HG03196 (cell line): ENCODE measurements around the gene SV2C.

Experiments
- ATAC-seq: cut with Tn5 transposase; IDR thresholded peaks from one replicate; pipeline ENCODE4 v1.9.1; 2021; ENCODE audit not compliant: unreplicated experiment

SV2C gene

DNA sequence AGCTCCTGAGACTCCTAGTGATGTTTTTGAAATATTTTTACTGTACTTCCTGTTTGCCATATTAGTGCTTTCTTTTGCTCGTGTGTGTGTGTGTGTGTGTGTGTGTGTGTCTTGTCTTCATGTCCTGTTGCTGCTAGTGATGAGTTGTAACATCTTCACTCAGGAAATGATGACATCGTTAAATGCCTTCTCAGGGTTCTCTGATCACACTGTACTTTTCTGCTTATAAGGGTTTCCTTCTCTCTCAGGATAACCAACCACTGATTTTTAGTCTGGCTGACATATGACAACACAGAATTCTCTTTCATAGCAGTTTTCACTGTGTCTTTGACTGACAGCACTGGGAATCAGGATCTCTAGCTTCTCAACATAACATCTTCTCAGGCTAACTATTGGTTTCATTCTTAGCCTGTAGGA is 16.1 kb downstream of the SV2C start:
- no peak for ATAC-seq

DNA sequence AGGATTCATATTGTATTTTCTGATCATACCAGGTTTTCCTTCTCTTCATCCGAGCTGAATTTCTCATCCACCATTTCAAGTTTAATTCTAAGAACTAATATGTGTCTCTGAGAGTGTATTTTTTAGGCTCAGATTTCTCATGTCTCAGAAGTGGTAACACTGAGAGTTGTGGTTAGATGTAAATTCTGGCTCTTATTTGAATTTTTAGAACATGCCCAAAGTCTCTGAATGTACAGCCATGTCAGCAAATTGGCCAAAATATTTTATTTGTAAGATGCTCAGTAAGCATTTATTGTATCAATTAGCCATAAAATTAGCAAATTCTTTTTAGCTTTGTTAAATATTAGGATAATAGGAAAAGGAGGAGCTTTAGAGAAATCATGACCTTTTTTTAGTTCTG is 16.6 kb downstream of the SV2C start:
- no peak for ATAC-seq

DNA sequence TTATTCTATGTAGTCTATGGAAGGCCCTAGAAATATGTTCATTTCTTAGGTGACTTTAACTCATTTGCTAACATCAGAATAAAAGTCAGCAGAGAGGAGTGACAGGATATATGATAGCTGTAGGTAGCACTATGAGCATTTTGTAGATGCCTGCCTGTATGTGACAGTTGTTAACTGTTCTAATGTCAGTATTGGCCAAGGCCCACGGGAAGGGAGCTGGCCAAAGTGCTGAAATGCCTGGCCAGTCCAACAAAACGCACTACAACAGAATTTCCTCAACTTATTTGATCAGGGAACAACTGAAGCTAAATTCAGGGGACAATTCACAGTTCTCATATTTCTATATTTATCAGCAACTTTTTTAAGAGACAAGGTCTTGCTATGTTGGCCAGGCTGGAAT is 20.8 kb downstream of the SV2C start:
- ATAC-seq: no peak

DNA sequence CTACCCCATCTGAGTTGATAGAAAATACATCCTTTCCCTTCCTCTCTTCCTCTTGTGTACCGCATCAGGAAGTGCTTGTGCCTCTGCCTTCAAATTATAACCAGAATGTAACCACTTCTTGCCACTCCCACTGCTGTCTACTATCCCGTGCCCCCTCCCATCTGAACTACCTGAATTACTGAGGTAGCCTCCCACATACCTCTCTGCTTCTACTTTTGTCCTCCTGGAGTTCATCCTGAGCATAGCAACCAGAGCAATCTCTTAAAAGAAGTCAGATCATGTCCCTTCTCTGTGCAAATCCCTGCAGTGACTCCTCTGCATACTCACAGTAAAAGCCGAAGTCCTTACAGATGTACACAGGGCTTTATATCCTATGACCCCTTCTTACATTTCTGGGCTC is 23.0 kb downstream of the SV2C start:
- ATAC-seq: no peak

DNA sequence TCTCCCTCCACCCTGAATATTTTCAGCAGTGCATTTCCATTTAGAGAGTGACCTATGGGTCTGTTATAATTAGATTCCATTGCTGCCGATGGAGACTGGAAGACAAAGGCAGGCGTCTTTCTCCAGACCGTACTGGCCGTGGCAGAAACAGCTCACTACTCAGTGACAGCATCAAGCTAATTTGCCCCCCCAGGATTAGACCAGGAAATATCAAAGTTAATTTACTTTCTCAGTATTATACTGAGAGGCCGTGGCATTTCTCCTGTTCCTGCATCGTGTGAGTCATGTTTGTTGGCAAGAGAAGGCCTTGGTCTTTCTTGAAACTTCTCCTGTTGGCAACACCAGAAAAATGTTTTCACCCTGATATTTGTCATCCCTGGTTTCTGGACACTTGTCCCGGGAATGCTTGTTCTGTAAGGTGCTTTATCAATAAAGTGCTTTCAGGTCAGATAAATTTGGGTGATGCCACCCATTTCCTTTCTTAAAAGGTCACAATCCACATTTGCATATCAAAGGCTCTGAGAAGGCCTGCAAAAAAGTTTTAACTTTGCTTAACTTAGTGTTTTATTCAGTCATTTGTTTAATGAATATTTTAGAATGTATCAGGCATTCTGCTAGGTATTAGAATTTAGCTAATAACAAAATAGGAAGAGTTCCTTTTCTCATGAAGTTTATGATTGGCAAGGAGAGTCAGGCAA is 28.4 kb downstream of the SV2C start:
- ATAC-seq: no peak

DNA sequence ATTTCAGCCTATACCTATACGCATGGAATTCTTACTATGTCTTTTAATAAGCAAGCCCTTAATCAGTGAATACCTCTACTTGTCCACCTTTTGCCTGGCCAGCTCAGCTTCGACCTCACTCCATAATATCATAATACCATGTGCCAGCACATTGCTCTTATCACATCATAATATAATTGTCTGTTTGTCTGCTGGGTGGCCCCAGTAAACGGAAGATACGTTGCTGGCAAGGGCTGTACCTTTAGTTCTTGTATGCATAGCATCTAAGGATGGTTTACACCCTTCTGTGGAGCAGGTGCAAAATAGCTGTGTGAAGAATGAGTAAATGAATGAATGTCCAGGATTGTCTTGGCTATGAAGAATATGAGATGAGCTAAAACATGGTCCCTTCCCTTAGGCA is 29.9 kb downstream of the SV2C start:
- ATAC-seq: no peak

DNA sequence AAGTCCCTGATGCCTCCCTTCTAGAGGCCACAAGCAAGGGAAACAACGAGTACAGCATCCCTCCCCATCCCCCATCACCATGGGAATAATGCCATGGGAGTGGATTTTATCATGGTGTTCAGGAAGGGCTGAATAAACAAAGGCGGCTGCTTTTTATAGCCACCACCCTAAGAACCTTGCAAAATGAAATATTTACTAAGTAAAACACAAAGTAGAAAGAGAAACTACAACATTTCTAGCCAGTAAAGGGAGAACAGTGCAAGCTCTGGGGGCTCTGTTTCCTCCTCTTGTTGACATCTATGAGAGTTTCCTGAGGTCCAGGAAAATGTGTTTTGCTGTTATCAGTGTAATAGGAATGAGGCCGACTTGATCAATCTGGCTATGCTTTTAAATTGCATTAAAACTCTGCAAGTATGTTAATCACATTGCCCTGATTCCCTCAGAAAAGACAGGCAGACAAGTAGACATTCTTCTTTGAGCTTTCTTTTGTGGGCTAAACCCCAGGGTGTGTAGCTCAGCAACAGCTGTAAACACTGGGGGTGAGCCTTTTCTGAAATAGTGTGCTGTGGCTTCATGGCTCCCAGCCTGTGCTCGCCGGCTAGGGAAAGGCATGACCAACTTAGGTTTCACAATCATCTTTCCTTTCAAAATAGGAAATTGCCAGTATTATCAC is 31.1 kb downstream of the SV2C start:
- ATAC-seq: no peak

DNA sequence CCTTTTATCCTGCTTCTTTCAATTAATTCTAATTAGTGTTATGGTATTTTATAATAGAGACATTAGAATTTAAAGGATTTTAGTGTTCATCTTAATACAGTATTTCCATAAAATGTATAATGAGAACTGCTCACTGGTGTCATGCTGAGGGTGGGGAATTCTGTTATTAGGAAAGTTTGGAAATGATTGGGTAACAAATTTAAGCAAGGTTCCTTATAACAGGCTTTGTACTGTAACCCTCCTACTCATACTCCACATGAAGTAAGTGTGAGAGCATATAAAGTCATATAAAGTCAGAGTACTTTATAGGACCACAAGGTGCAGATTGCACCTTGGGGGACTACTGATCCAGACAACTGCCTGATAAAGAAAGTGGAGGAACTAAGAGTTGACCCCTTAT is 42.2 kb downstream of the SV2C start:
- no peak for ATAC-seq

DNA sequence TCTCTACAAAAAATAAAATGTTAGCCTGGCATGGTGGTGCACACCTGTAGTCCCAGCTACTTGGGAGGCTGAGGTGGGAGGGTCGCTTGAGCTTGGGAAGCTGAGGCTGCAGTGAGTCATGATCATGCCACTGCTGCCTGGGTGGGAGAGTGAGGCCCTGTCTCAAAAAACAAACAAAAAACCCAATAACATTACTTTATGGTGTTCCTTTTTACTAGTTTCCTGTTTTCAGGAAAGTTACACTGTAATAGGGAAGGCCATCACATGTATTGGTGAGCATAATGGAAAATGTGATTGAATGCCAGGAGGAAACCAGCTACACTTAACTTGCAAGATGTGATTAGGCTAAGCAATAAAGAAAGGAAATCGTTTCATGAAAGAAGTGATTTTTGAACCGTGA is 42.7 kb downstream of the SV2C start:
- no peak for ATAC-seq

DNA sequence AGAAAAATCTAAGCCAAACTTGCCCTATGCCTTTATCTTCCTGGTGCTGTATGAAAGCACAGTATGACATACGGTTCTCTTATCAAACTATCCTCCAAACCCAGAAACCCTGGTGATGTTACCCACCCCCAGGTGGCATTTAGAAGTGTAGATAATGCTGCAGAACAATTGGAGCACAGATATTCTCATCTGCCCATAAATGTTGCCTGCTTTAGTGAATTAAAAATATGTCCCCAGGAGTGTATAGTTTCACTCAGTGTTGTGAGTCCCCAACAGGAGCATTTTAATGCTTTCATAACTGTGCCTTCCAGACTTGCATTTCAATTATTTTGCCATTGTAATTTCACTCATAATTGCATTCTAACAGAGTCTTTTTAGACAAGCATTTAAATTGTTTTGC is 50.8 kb downstream of the SV2C start:
- no peak for ATAC-seq

DNA sequence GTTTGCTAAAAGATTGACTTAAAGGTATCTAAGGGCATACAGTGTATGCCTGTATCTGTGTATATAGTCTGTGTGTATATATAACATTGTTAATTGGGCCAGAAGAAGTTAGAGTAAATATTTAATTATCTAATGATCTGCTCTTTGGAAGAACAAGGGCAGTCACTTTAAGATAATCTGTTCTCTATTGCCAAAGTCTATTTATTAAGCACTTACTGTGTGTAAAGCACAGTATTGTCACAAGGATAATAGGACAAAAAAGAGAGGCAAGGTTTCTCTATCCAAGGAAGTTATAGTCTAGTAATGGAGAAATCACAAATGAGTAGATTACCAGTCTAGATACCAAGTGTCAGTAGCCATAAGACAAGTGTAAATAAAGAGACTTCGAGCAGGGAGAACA is 51.5 kb downstream of the SV2C start:
- ATAC-seq: no peak

DNA sequence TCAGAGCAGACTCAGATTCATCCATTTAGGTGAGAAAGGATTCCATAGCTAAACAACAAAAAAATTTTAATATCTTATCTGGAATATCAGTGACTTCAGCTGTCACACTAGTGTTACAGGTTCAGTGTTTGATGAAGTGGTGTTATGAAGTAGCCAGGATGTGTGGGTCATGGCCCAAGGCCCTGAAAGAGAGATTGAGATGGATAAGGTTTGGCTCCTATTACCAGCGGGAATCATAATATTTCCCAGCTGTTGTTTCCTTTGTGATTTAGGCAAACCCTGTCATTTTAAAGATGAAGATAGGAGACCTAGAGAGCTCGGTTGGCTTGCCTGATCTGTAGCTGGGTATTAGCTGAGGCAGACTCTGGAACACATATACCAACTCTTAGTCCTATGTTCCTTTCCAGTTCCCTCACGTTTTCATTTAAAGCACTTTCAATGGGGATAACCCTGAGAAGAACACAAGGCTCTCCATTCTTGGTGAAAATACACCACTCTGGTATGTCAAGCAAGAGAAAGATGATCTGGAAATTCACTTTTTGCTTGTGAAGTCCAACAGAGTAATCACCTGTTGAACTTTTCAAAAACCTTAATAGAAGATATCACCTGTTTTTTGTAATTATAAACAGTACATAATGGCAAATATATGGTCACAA is 54.8 kb downstream of the SV2C start:
- ATAC-seq: no peak

DNA sequence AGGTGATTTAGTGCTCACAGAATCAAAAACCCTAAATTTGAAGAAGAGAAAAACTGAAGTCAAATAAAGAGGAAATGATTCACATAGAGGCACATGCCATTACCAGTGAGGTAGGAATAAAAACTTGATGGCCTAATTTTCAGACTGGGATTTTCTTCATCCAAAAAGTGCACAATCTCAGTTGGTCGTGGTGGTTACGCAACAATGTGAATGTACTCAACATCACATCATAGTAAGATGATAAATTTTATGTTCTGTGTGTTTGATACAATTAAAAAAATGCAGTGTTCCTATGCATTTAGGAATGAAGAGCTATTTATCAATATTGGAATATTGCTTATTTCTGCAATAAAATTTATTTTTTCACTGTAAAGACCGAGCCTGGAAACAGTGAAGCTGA is 60.7 kb downstream of the SV2C start:
- ATAC-seq: no peak

DNA sequence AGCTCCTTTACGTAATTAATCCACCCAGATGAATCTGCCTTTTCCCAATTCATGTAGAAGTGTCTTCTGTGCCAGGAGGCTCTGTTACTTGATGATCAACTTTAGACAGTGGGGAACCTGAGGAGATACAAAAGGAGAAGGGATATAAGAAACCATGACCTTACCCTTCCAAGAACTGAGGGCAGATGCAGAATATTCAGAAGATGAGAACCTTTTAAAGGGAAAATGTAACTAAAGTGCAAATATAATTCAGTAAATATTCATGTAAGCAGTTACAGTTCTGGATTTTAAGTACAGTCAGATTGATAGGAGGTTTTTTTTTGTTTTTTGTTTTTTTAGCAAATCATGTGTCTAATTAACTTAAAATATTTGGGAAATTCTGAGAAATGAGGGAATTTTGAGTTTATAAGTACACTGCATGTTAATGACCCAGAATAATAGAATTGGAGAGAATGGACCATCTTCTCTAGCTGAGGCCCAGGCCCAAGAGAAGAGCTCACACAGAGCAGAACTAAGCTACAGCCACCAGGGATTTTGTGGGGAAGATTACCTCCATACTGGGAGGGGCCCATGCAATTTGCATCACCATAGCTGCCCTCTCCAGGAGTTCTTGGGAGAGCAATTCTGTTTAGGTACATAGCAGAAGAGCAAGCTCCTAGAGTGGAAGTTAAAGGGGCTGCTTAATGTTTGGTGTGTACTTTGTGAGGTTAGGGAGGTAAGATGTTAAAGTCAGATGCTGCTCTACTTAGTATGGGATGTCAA is 61.5 kb downstream of the SV2C start:
- no peak for ATAC-seq

DNA sequence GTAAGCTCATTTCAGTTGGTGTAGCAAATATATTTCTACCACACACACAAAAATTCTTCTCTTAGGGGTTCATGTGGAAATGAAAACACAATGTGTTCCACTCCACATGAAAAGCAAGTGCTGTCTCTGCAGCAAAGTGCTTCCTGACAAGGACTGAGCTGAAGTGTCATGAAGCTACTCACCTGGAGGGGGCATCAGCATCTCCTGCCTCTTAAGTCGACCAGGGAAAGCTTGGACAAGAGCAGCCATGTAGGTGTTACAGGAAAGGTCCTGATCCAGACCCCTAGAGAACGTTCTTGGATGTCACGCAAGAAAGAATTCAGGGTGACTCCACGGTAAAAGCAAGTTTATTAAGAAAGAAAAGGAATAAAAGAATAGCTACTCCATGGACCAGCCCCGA is 62.8 kb downstream of the SV2C start:
- ATAC-seq: no peak

DNA sequence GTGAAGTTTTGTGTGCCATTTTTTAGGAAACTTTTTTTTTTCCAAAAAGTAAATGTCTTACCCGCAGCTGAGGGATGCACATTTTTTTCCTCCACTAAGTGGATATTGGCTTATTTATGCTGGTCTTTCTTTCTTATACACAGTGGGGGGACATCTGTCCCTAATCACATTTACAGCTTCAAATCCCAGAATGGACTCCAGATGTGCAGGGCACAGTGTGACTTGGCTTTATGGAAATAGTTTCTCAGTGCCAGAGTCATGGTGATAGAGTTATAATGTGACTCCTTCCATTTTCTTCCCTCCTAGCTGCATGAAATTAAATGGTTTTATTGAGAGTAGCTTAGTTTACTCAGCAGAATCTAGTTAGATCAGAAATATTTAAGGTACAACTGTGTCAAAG is 66.5 kb downstream of the SV2C start:
- ATAC-seq: no peak

DNA sequence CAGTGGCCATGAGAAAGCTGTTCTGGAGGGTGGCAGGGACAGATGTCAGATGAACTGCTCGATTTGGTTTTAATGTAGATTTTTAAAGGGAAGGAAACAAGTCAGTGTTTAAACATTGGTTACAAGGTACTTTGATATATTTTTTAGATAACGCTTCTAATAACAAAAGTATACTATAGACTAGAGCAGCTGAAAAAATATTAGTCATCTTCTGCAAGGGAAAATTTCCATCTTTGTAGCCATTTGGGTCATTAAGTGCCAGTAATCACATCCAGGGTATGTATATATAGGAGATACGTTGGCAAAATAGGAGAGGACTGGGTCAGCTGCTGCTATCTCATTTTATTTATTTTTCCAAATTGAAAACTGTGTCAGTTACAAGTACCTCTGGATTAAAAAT is 69.0 kb downstream of the SV2C start:
- no peak for ATAC-seq

DNA sequence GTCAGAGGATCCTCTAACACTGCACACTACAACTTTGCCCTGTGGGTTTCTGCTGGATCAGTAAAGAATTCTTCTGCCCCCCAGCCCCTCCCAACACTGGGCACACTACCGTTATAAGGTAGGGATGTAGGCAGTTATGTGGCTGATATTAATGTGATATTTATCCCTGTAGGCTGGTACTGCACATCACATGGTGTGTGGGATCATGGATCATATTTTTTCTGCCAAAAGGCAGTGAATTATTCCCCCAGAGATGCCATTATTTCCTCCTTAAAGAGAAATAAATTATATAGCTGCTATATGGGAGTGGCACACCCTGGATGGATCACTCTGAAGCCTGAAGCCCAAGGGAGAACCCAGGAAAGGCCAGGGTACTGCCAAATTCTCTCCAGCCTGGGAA is 69.5 kb downstream of the SV2C start:
- no peak for ATAC-seq

DNA sequence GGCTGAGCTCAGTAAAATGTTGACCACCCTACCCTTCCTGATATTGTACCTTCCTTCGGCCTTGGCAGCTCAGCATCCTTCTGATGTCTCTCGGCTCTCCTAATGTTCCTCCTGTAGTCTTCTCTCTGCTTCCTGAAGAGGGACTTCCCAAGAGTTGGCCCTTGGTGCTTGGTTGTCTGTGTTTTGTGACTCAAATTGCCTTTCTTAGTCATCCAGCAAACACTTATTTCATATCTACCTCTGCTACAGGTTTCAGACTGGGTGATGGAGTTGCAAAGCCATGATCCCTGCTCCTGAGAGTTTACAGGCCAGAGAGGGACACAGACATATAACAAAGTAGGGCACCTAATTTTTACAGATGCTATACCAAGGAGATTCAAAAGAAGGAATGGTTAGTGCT is 70.1 kb downstream of the SV2C start:
- ATAC-seq: no peak

DNA sequence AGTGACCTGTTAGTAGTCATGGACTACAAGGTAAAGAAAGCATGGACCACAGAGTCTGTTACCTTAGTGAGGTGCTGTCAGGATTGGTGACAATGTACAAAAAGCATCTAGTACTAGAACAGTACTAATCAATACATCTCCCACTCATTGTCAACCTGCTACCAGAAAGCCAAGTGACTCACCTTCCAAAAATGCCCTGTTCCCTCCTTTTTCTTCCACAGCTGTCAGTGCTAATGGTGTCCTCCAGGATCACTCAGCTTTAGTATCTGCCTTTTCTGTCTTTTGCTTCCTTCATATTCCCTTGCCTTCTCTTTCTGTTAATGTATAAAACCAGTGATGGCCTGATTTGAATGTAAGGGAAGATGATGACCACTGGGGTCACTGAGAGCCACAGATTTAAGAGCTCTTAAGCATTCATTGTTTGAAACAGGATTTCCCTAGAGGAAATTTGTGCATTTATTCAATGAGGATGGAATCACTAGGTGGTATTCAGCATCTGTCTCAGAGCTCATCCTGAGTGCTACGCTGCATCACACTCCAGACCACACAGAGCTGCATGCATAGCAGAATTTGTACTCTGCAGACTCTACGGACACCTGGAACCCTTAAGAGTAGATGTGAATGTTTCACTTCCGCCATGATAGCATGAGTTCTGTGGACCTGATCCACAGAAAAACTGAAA is 71.0 kb downstream of the SV2C start:
- ATAC-seq: no peak

DNA sequence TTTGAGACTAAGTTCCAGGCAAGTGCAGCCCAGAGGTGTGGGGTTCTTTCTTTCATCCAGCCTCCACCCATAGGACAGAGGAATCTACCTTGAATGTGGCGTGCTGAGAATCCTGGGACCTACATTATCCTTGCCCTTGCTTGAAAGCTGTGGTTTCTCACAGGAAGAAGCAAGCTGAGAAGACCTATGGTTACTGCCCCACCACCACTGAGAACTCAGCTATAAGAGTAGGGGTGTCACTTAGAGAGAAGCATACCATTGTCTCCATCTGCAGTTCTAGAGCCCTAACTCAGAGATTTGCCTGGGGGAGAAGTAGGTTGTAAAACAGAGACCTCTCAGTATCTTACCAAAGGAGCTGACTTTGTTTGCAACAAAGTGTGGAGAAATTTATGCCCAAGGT is 72.4 kb downstream of the SV2C start:
- no peak for ATAC-seq
